Activated CD8-positive, alpha-beta memory T cell treated with anti-CD3 and anti-CD28 coated beads for 36 hours (primary cell): ENCODE results near the gene CCDC110. TPM values are rescaled to one million over a fixed set of nuclear protein-coding genes. Genes with fewer than 3 reads are reported as not detected.

Source experiments
- CTCF ChIA-PET: fragments of 350-600 bp; sonication (Branson Sonifier 250); formaldehyde crosslinking; loops from one replicate; lab custom pipeline; 2021; ENCODE audit warnings: antibody characterized with exemption; lab: Charles Lee
- POLR2A ChIA-PET: fragments of 350-600 bp; sonication (Branson Sonifier 250); formaldehyde crosslinking; loops from one replicate; lab custom pipeline; 2021; ENCODE audit warnings: antibody characterized with exemption; lab: Charles Lee
- total RNA-seq, 2 experiments: library from RNA; stranded (reverse); gene quantifications; one replicate each; pipeline ENCODE4 v1.2.3, GENCODE V29; 2021

CCDC110 gene
- total RNA-seq, 2 experiments from 2014 or later: not detected

DNA sequence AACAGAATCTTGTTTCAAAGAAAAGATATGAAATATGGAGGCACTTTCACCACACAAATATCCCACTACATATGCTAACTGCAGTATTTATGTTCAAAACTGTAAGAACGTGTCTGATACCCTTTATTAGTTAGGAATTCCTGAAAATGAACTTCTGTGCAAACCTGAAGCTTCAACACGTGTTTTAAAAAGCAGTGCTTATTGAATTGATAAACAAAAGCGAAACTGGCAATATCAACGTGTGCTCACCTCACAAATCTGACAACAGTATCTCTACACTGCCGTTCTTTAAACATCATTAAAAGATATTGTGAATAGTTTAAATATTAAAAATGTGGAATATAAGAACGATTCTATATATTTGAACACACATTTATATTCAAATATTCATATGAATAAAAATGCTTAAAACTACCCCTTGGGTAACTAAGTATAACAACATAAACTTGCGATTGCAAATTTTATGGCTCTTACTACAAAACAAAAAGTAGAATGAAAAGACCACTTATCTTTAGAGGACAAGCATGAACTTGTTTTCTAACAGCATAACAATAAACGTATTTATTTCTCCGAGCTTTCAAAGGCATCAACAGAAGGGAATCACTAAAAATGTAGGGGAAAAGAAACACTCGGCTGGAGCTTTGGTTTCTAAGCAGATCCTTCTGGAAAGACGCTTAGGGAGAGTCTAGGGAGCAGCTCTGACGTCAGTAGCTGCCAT lies 76.1 kb downstream of the CCDC110 start, which contains the start of gene LRP2BP:
Gene LRP2BP, minus strand, starts transcription at position 687 of the 718 bp plus-strand sequence. CDS start 17,738 bp downstream, outside the sequence.
- POLR2A ChIA-PET: interaction anchor here (0.6 to 2.3 kb wide), 3 partner anchors 30 to 861 kb away, joined by 3 to 9 read pairs (median 7); no protein-coding TSS in a partner anchor
- CTCF ChIA-PET: interaction anchor here (1.1 to 1.7 kb wide), 2 partner anchors 10 to 185 kb away, joined by 3 to 4 read pairs; no protein-coding TSS in a partner anchor

Other genes with a start within 250 kb of the CCDC110 start
- under 1 TPM; 0.27 to 0.44 TPM for gene LRP2BP, start 75.8 kb downstream of the CCDC110 start, total RNA-seq
- gene ANKRD37, start 74.9 kb downstream of the CCDC110 start, total RNA-seq: 10 to 100 TPM; 16.1 to 18.8 TPM
- 10 to 100 TPM; 18.3 to 20.0 TPM for gene UFSP2, start 45.8 kb downstream of the CCDC110 start, total RNA-seq
- gene PDLIM3, start 63.8 kb upstream of the CCDC110 start, total RNA-seq: not detected